H1 (cell line): Measurements from ENCODE around the gene ICAM3. TPM values are rescaled to one million over a fixed set of nuclear protein-coding genes. Genes with fewer than 3 reads are reported as not detected.

ENCODE experiments used
- CTCF ChIA-PET: fragments of 300-600 bp; sonication (Branson Sonifier 250); formaldehyde crosslinking; loops from one replicate; lab custom pipeline; 2021; ENCODE audit not compliant: partially characterized antibody; lab: Charles Lee
- POLR2A ChIA-PET: fragments of 300-600 bp; sonication (Branson Sonifier 250); formaldehyde crosslinking; loops from one replicate; lab custom pipeline; 2021; ENCODE audit warnings: inconsistent platforms; ENCODE audit not compliant: partially characterized antibody; lab: Charles Lee
- DNase-seq, 2 experiments: peaks; one replicate each; pipeline versions ENCODE4 v3.0.0 to v3.0.0-alpha.2; 2010 to 2022; ENCODE audit warnings: low spot score in 2 of 2, low read depth in 1 of 2, mixed read lengths in 1 of 2
- FAIRE-seq: peaks from 2 replicates; lab custom pipeline; 2011; peaks lifted over from hg19 to GRCh38; lab: Jason Lieb, UNC
- H2AFZ ChIP-seq: 2 replicates; pipeline ENCODE4 v1.8.1; 2012; ENCODE audit warnings: low read length, inconsistent platforms
- H2AK5ac ChIP-seq: 2 replicates; pipeline ENCODE4 v1.6.1; 2013; ENCODE audit warnings: low read depth, low read length
- H2BK120ac ChIP-seq: replicated peaks from 2 replicates; pipeline ENCODE3; 2013; ENCODE audit warnings: low read depth, low read length, inconsistent platforms
- H2BK12ac ChIP-seq: 2 replicates; pipeline ENCODE4 v1.6.1; 2013; ENCODE audit warnings: low read depth, low read length
- H2BK15ac ChIP-seq: 2 replicates; pipeline ENCODE4 v1.6.1; 2013; ENCODE audit warnings: low read length
- H2BK20ac ChIP-seq: 2 replicates; pipeline ENCODE4 v1.6.1; 2013; ENCODE audit warnings: low read length
- H2BK5ac ChIP-seq: 2 replicates; pipeline ENCODE4 v1.6.1; 2013; ENCODE audit warnings: low read depth, low read length
- H3K14ac ChIP-seq: 2 replicates; pipeline ENCODE4 v1.6.1; 2013; ENCODE audit warnings: inconsistent platforms; ENCODE audit not compliant: insufficient read length
- H3K18ac ChIP-seq: 2 replicates; pipeline ENCODE4 v1.6.1; 2013; ENCODE audit warnings: low read length; ENCODE audit errors: extremely low read depth
- H3K23ac ChIP-seq: 2 replicates; pipeline ENCODE4 v1.6.1; 2013; ENCODE audit warnings: inconsistent platforms; ENCODE audit not compliant: insufficient read length
- H3K23me2 ChIP-seq: 2 replicates; pipeline ENCODE4 v1.6.1; 2013; ENCODE audit warnings: low read depth, low read length
- H3K27ac ChIP-seq: 2 replicates; pipeline ENCODE4 v1.6.1; 2011; ENCODE audit warnings: low read depth, low read length, inconsistent platforms
- H3K27me3 ChIP-seq, 4 experiments: replicated peaks in 1 of 4; 1 replicate in 1 of 4; 2 replicates in 3 of 4; pipeline versions ENCODE4 v1.6.1 to v1.8.1; 2011 to 2013; ENCODE audit warnings: low read length in 3 of 4, mild to moderate bottlenecking in 3 of 4, inconsistent platforms in 2 of 4, mixed read lengths in 2 of 4, moderate library complexity in 1 of 4; ENCODE audit not compliant: control insufficient read depth in 3 of 4, insufficient read depth in 3 of 4; ENCODE audit errors: extremely low read depth in 1 of 4
- H3K36me3 ChIP-seq, 4 experiments: 2 replicates each; pipeline versions ENCODE4 v1.6.1 to v1.8.1; 2011 to 2013; ENCODE audit warnings: mild to moderate bottlenecking in 4 of 4, low read length in 3 of 4, moderate library complexity in 2 of 4, control low read depth in 1 of 4, inconsistent platforms in 1 of 4; ENCODE audit not compliant: insufficient read depth in 4 of 4, control insufficient read depth in 2 of 4
- H3K4ac ChIP-seq: replicated peaks from 2 replicates; pipeline ENCODE3; 2013; ENCODE audit warnings: low read length, low read depth, mixed read lengths, inconsistent platforms; ENCODE audit not compliant: insufficient read length
- H3K4me1 ChIP-seq, 4 experiments: replicated peaks in 1 of 4; 1 replicate in 1 of 4; 2 replicates in 3 of 4; pipeline versions ENCODE4 v1.6.1 to v1.8.1; 2011 to 2013; ENCODE audit warnings: low read length in 3 of 4, inconsistent platforms in 2 of 4, mixed read lengths in 1 of 4; ENCODE audit not compliant: insufficient read depth in 4 of 4, control insufficient read depth in 3 of 4
- H3K4me2 ChIP-seq, 2 experiments: 2 replicates each; pipeline versions ENCODE4 v1.6.1 to v1.8.1; 2011 to 2013; ENCODE audit warnings: low read depth in 2 of 2, low read length in 2 of 2, control low read depth in 1 of 2, inconsistent platforms in 1 of 2, mild to moderate bottlenecking in 1 of 2; ENCODE audit not compliant: insufficient read depth in 1 of 2
- H3K4me3 ChIP-seq, 4 experiments: fragments of 200-600, 300-600 bp in 1 of 4; sonication (generic), shearing (Covaris generic), sonication (Bioruptor Twin) in 1 of 4; 2 replicates each; pipeline versions ENCODE4 v1.5.1 to v1.8.1; 2011 to 2016; ENCODE audit warnings: low read length in 4 of 4, low read depth in 3 of 4, control low read depth in 2 of 4, inconsistent platforms in 2 of 4, mild to moderate bottlenecking in 2 of 4, mixed read lengths in 1 of 4, moderate library complexity in 1 of 4; ENCODE audit not compliant: insufficient read depth in 2 of 4; ENCODE audit errors: extremely low read depth in 1 of 4
- H3K56ac ChIP-seq: replicated peaks from 2 replicates; pipeline ENCODE3; 2013; ENCODE audit warnings: low read depth, mild to moderate bottlenecking, mixed read lengths, low read length, inconsistent platforms; ENCODE audit not compliant: insufficient read length
- H3K79me1 ChIP-seq: 2 replicates; pipeline ENCODE4 v1.6.1; 2013; ENCODE audit warnings: low read depth, low read length, control low read depth
- H3K79me2 ChIP-seq, 2 experiments: 2 replicates each; pipeline versions ENCODE4 v1.6.1 to v1.8.1; 2012 to 2013; ENCODE audit warnings: low read length in 2 of 2, mild to moderate bottlenecking in 2 of 2, inconsistent platforms in 1 of 2; ENCODE audit not compliant: insufficient read depth in 2 of 2, control insufficient read depth in 1 of 2
- H3K9ac ChIP-seq, 4 experiments: replicated peaks in 1 of 4; 1 replicate in 1 of 4; 2 replicates in 3 of 4; pipeline versions ENCODE4 v1.6.1 to v1.8.1; 2011 to 2013; ENCODE audit warnings: low read depth in 3 of 4, low read length in 3 of 4, control low read depth in 2 of 4, mild to moderate bottlenecking in 2 of 4, moderate library complexity in 2 of 4, inconsistent platforms in 1 of 4; ENCODE audit errors: extremely low read depth in 1 of 4
- H3K9me3 ChIP-seq, 2 experiments: 2 replicates each; pipeline versions ENCODE4 v1.6.1 to v1.8.1; 2012 to 2013; ENCODE audit warnings: mild to moderate bottlenecking in 2 of 2, moderate library complexity in 2 of 2, control low read depth in 1 of 2, inconsistent platforms in 1 of 2, low read depth in 1 of 2, low read length in 1 of 2, mixed read lengths in 1 of 2; ENCODE audit not compliant: insufficient read depth in 2 of 2
- H4K20me1 ChIP-seq, 2 experiments: replicated peaks in 1 of 2; 2 replicates each; pipeline versions ENCODE3 to v1.8.1; 2011 to 2013; ENCODE audit warnings: inconsistent platforms in 2 of 2, low read length in 2 of 2, mild to moderate bottlenecking in 1 of 2; ENCODE audit not compliant: insufficient read depth in 2 of 2, control insufficient read depth in 1 of 2
- H4K5ac ChIP-seq: 2 replicates; pipeline ENCODE4 v1.6.1; 2013; ENCODE audit warnings: low read length, low read depth, mixed read lengths, inconsistent platforms; ENCODE audit not compliant: insufficient read length
- H4K8ac ChIP-seq: 2 replicates; pipeline ENCODE4 v1.8.0; 2013; ENCODE audit warnings: mild to moderate bottlenecking, moderate library complexity, low read length, inconsistent platforms; ENCODE audit not compliant: insufficient read depth; ENCODE audit errors: extremely low read depth
- H4K91ac ChIP-seq: replicated peaks from 2 replicates; pipeline ENCODE3; 2013; ENCODE audit warnings: low read length, mixed read lengths, inconsistent platforms; ENCODE audit not compliant: insufficient read length
- ASH2L ChIP-seq: fragments of 200-600, 300-600 bp; sonication (generic); IDR thresholded peaks from one replicate; pipeline ENCODE4 v1.7.1; 2017; ENCODE audit warnings: low read length
- CHD1 ChIP-seq: IDR thresholded peaks from 2 replicates; pipeline ENCODE4 v1.6.1; 2012; ENCODE audit warnings: low read depth, low read length, improper control_type of control experiment
- EP300 ChIP-seq, 2 experiments: IDR thresholded peaks; 1 replicate in 1 of 2; 2 replicates in 1 of 2; pipeline ENCODE4 v1.6.1; 2011 to 2012; ENCODE audit warnings: low read depth in 2 of 2, low read length in 2 of 2, mild to moderate bottlenecking in 2 of 2, borderline replicate concordance in 1 of 2, inconsistent platforms in 1 of 2, moderate library complexity in 1 of 2
- FOSL1 ChIP-seq: IDR thresholded peaks from 2 replicates; pipeline ENCODE4 v1.6.1; 2011; ENCODE audit warnings: mild to moderate bottlenecking, low read depth, low read length, moderate library complexity; ENCODE audit not compliant: insufficient read depth
- KDM1A ChIP-seq: fragments of 200-600, 300-600 bp; sonication (generic); IDR thresholded peaks from 2 replicates; pipeline ENCODE4 v1.7.1; 2016; ENCODE audit warnings: mild to moderate bottlenecking, low read length, borderline replicate concordance
- NRF1 ChIP-seq: IDR thresholded peaks from 2 replicates; pipeline ENCODE4 v1.6.1; 2011; ENCODE audit warnings: mild to moderate bottlenecking, low read depth, low read length, improper control_type of control experiment
- RXRA ChIP-seq: IDR thresholded peaks from 2 replicates; pipeline ENCODE4 v1.6.1; 2011; ENCODE audit warnings: low read depth, mild to moderate bottlenecking, low read length, moderate library complexity; ENCODE audit not compliant: insufficient read depth
- TAF7 ChIP-seq: optimal IDR thresholded peaks from 2 replicates; pipeline ENCODE3; 2011; ENCODE audit warnings: low read depth, mild to moderate bottlenecking, inconsistent platforms, low read length, moderate library complexity, borderline replicate concordance
- TBP ChIP-seq: IDR thresholded peaks from 2 replicates; pipeline ENCODE4 v1.6.1; 2011; ENCODE audit warnings: low read depth, low read length, improper control_type of control experiment
- USF2 ChIP-seq: IDR thresholded peaks from 2 replicates; pipeline ENCODE4 v1.6.1; 2011; ENCODE audit warnings: low read length, improper control_type of control experiment
- WGBS, 2 experiments: shearing (Covaris generic) in 1 of 2; methylation state at CpG; one replicate each; pipeline versions ENCODE4 v1.1.6 to v1.1.7; 2013 to 2015; ENCODE audit warnings: low lambda C conversion rate in 2 of 2, mixed read lengths in 2 of 2, inconsistent platforms in 1 of 2, low coverage in 1 of 2, missing lambda C conversion rate in 1 of 2; ENCODE audit not compliant: insufficient replicate concordance in 2 of 2, insufficient coverage in 1 of 2, insufficient read length in 1 of 2; ENCODE audit errors: extremely low coverage in 1 of 2, missing lambda C conversion rate in 1 of 2; 5-methylcytosine and 5-hydroxymethylcytosine counted together
- polyA plus RNA-seq, 7 experiments: library from polyadenylated mRNA; depleted of rRNA in 3 of 7; stranded (reverse) in 5 of 7; unstranded in 2 of 7; fragments of >200 nt in 5 of 7; fragments of 200-250 nt in 2 of 7; gene quantifications; 1 replicate in 5 of 7; 2 replicates in 1 of 7; 4 replicates in 1 of 7; pipeline versions ENCODE4 v1.2.1 to v1.2.3, GENCODE V29; 2011 to 2013; ENCODE audit warnings: missing spikeins in 2 of 7, mixed read lengths in 2 of 7
- total RNA-seq: library from RNA; stranded (reverse); fragmentation: NEBNext Ultra II Directional; extraction: Animal tissue kit (Norgen Biotek cat#: 25700); gene quantifications from 2 replicates; pipeline ENCODE4 v1.2.1, GENCODE V29; 2021

The ICAM3 gene
- total and polyA plus RNA-seq, 2 of the 8 experiments (the other 6 are each of a cell fraction or from before 2014, with no cell fraction given): 15.4 to 16.5 TPM

GRCh38 chr19:10374931-10375330 is 35.5 kb upstream of the ICAM3 start:
- 93% methylated on average over 3 of the region's 5 CpGs; no CpG with 5 or more reads in 1 of the 2 experiments for WGBS, 2 experiments
- no peak overlapping the region for H4K91ac ChIP-seq
- no peak for TF ChIP-seq TBP
- no peak for TF ChIP-seq NRF1
- TF ChIP-seq FOSL1: no peak
- no peak for TF ChIP-seq EP300 (IDR thresholded peaks at IDR 0.05; ENCODE audit: borderline replicate concordance in 1 of 2, low read depth in 2 of 2, low read length in 2 of 2)
- no peak for TF ChIP-seq TAF7
- no peak for TF ChIP-seq KDM1A
- no peak for TF ChIP-seq USF2
- TF ChIP-seq RXRA: no peak
- no peak for TF ChIP-seq CHD1
- TF ChIP-seq ASH2L: no peak

More at GRCh38 chr19:10374931-10375330, 35.5 kb upstream of the ICAM3 start:
- 0 out of 7 replicates have a peak, but pooled peaks cover 0 to 5% (median 0%) of the 10 kb centered on the region in 4 experiments for H3K4me1 ChIP-seq
- H3K56ac ChIP-seq: no peak overlapping the region
- peaks cover 0 to 4% of the 10 kb centered on the region in 2 experiments; a peak in 3 of 4 replicates for H3K79me2 ChIP-seq
- H3K79me1 ChIP-seq: no peaks in the 10 kb centered on the region
- no peak overlapping the region for H3K4me2 ChIP-seq
- no peak overlapping the region for H4K8ac ChIP-seq
- H2BK15ac ChIP-seq: no peak overlapping the region
- H2BK12ac ChIP-seq: no peak overlapping the region
- no peak overlapping the region for H3K9ac ChIP-seq
- H2AFZ ChIP-seq: no peak overlapping the region
- H3K23ac ChIP-seq: no peak overlapping the region
- no peak overlapping the region for H2AK5ac ChIP-seq
- H3K23me2 ChIP-seq: peaks cover 14% of the 10 kb centered on the region; the same call in 1 of the 2 replicates
- no peak for FAIRE-seq
- H4K5ac ChIP-seq: no peak overlapping the region
- no peak for DNase-seq
- H3K4me3 ChIP-seq: no peak overlapping the region
- H4K20me1 ChIP-seq: peaks cover 0 to 3% of the 10 kb centered on the region in 2 experiments
- no peak overlapping the region for H2BK120ac ChIP-seq
- H3K14ac ChIP-seq: no peak overlapping the region
- no peak overlapping the region for H3K4ac ChIP-seq
- no peak overlapping the region for H3K18ac ChIP-seq
- no peaks in the 10 kb centered on the region for H3K9me3 ChIP-seq
- no peak overlapping the region for H3K27ac ChIP-seq
- ChIA-PET CTCF (interaction anchor here (0.6 to 8.1 kb wide), 2 partner anchors 15 to 49 kb away, joined by 3 to 47 read pairs; no protein-coding TSS in a partner anchor), POLR2A (interaction anchor here (1.1 kb wide), 1 partner anchor 185 kb away, joined by 3 read pairs; no protein-coding TSS in a partner anchor)
- H2BK5ac ChIP-seq: no peak overlapping the region
- H2BK20ac ChIP-seq: no peak overlapping the region
- H3K36me3 ChIP-seq: peaks cover 0 to 4% (median 0%) of the 10 kb centered on the region in 4 experiments; a peak in 2 of 8 replicates
- no peaks in the 10 kb centered on the region for H3K27me3 ChIP-seq
